HG03432 (cell line): ENCODE results near the gene PPP2R2B.
"Not testable (repeated sequence)": the region's sequence is repeated elsewhere in the genome, so short reads cannot be mapped to it uniquely, and the experiment has no call there.

Source experiments
- ATAC-seq: cut with Tn5 transposase; IDR thresholded peaks from one replicate; pipeline ENCODE4 v1.9.1; 2021; ENCODE audit warnings: mild to moderate bottlenecking, moderate library complexity; ENCODE audit not compliant: unreplicated experiment

PPP2R2B gene

GRCh38 chr5:146624179-146624578 is 254.4 kb downstream of the PPP2R2B start:
- no peak for ATAC-seq

DNA sequence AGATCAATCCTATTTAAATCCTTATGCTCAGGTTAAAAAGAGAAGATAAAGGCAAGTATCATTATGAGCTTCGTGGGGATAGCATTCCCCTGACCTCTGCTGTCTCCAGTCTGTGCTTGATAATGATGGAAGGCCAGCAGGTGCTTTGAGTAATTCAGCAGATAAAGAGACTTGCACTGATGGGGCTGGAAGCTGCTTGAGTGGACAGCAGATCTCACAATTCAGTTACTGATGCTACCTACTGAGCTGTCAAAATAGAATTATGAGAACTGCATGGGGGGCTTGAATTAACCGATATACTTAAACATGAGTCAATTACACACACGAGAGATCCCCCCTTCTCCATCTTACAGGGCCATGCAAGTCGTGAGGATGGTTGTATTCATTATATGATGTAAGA is 254.9 kb downstream of the PPP2R2B start:
- no peak for ATAC-seq

DNA sequence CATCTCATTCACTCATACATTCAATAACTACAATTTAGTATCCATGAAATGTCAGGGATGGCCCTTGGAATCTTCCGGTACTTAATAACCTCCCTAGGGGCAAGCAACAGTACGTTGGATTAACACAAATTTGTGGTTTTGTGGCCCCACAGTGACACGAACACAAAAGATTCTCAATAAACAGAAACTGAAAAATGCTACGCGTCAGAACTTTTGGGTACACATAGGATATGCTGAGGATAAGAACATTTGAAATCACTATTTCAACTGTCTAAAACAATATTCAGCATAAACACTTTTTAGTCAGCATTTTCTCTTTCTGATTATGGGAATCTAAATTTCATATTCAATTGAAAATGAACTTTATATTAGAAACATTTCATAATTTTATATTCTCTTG is 255.5 kb downstream of the PPP2R2B start:
- no peak for ATAC-seq

DNA sequence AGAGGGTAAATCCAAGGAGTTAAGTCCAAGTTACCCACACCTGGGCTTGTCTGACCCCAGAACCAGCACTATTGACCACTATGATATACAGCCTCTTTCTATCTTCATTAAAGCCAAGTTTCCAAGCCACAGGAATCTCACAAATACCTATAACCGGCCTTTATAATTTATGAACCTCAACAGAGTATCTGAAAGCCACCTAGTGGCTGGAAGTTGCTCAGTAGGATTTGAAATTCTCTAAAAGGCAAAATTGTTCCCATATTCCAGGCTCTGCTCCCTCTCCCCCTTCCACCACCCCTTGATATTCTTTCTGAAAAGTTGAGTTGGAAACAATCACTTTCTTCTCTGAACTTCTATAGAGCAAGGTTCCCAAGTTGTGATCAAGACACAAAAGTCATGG is 256.2 kb downstream of the PPP2R2B start:
- ATAC-seq = no peak

- ATAC-seq = no peak
These were observed 257.9 kb downstream of the PPP2R2B start for GRCh38 chr5:146620669-146621051.

DNA sequence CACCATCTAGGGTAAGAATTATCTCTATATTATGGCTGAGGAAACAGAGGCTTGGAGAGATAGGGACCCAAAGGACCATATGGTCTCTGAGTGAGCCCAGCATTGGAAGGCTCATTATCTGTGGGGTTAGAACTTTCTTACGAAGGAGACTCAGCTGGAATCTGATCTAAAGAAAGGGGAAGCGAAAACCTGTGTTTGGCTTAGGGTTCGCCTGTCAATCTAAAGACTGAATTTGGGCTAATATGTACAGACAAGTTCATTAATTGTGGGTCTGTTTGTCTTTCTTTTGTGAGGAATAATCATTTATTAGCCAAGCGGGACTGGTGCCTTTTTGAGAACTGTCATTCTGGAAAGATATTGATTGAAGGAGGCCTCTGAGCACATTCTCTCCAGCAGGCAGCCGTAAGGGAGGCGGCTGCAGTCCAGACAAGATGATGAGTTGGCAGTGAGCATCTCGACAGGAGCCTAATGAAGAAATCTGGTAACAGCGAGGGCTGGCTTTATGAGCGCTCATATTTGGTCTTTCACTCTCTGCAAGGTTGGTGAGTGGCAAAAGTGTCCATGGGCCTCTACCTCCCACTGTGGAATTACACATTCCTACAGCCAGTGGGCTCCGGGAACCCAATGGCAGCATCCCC is 258.4 kb downstream of the PPP2R2B start:
- ATAC-seq = no peak

- no peak for ATAC-seq
These were observed 260.1 kb downstream of the PPP2R2B start for GRCh38 chr5:146618434-146618833.

DNA sequence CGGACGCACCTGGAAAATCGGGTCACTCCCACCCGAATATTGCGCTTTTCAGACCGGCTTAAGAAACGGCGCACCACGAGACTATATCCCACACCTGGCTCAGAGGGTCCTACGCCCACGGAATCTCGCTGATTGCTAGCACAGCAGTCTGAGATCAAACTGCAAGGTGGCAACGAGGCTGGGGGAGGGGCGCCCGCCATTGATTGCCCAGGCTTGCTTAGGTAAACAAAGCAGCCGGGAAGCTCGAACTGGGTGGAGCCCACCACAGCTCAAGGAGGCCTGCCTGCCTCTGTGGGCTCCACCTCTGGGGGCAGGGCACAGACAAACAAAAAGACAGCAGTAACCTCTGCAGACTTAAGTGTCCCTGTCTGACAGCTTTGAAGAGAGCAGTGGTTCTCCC is 268.8 kb downstream of the PPP2R2B start:
- ATAC-seq = not testable (repeated sequence)

DNA sequence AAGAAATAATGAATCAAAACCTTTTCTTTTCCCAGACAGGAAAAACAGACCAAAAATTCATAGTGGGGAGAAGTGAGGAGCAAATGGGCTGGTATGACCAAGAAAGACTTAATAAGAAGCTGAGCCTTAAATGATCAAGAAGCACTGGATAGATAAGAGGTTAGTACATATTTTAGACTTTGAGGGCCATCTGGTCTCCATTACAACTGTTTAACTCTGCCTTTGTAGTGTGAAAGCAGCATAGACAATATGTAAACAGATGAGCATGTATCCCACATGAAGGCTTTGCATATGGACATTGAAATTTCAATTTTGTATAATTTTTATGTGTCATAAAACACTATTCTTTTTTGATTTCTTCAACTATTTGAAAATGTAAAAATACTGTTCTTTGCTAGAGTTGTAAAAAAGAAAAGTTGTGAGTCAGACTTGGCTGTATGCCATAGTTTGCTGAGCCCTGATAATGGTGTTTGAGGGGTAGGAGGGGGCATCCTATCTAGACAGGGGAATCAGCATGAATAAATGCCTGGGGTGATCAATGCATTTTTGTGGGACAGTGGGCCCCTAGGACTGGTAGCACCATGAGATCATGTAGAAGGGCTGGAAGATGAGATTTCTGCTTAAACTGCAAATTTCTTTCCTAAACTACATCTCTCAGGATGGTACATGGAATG is 270.8 kb downstream of the PPP2R2B start:
- ATAC-seq = no peak

- no peak for ATAC-seq
These were observed 271.7 kb downstream of the PPP2R2B start for GRCh38 chr5:146606893-146607292.

GRCh38 chr5:146600376-146600775 is 278.2 kb downstream of the PPP2R2B start:
- ATAC-seq = no peak

DNA sequence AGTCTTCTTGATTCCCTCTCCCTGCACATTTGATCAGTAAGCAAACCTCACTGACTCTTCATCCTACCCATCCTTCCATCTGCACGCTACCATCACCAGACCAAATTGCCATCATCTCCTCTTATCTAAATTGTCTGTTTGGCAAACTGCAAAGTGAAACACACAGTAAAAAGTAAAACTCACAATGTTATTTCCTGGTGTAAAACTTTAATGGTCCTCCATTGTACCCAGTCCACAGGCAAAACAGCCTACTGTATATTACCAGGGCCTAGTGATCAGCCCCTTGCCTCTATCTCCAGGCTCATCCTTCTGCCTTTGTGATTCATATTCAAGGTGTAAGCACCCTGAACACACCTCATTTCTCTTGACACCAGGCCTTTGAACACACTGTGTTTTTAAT is 279.3 kb downstream of the PPP2R2B start:
- ATAC-seq = no peak

GRCh38 chr5:146595088-146595487 is 283.5 kb downstream of the PPP2R2B start:
- ATAC-seq = no peak

- ATAC-seq = no peak
These were observed 286.2 kb downstream of the PPP2R2B start for GRCh38 chr5:146592352-146592751.

GRCh38 chr5:146589028-146589345 is 289.6 kb downstream of the PPP2R2B start:
- ATAC-seq = no peak

- no peak for ATAC-seq
These were observed 290.1 kb downstream of the PPP2R2B start for GRCh38 chr5:146588331-146589027.

GRCh38 chr5:146586752-146587151 is 291.8 kb downstream of the PPP2R2B start:
- no peak for ATAC-seq

- no peak for ATAC-seq
These were observed 293.8 kb downstream of the PPP2R2B start for GRCh38 chr5:146584750-146585149.

GRCh38 chr5:146582051-146582596 is 296.4 kb downstream of the PPP2R2B start:
- no peak for ATAC-seq

GRCh38 chr5:146580237-146580636 is 298.3 kb downstream of the PPP2R2B start:
- ATAC-seq = no peak

DNA sequence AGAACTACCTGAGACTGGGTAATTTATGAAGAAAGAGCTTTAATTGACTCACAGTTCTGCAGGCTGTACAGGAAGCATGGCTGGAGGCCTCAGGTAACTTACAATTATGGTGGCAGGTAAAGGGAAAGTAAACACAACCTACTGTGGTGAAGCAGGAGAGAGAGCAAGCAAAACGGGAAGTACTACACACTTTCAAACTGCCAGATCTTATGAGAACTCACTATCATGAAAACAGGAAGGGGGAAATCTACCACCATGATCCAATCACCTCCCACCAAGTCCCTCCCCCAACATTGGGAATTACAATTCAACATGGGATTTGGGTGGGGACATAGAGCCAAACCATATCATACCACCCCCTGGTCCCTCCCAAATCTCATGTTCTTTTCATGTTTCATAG is 303.8 kb downstream of the PPP2R2B start:
- ATAC-seq = no peak

- ATAC-seq = no peak
These were observed 310.4 kb downstream of the PPP2R2B start for GRCh38 chr5:146568161-146568560.
